Measurements from ENCODE around the gene RNF212.

Gene RNF212

DNA sequence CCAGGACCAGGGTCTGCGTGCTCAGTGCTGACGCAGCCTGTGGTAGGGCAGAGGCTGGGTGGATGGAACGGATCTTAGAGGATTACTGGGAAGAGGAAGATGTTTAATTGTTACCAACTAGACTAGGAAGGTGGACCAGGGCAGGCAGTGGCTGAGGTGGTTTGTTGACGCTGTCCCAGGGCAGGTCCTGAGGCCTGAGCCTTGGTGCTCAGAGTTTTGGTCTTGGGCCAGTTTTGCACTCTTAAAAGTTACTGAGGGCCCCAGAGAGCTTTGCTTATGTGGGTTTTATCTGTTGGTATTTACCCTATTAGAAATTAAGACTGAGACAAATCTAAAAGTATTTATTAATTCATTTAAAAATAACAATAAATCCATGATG, 20.4 kb downstream of the RNF212 start:
- ChIA-PET CTCF (no interaction called here), POLR2A (ENCODE audit: low non-redundant PET) (no interaction called here)
- H3K27ac ChIP-seq = no peak overlapping the region
- TF ChIP-seq, protein P1, sequence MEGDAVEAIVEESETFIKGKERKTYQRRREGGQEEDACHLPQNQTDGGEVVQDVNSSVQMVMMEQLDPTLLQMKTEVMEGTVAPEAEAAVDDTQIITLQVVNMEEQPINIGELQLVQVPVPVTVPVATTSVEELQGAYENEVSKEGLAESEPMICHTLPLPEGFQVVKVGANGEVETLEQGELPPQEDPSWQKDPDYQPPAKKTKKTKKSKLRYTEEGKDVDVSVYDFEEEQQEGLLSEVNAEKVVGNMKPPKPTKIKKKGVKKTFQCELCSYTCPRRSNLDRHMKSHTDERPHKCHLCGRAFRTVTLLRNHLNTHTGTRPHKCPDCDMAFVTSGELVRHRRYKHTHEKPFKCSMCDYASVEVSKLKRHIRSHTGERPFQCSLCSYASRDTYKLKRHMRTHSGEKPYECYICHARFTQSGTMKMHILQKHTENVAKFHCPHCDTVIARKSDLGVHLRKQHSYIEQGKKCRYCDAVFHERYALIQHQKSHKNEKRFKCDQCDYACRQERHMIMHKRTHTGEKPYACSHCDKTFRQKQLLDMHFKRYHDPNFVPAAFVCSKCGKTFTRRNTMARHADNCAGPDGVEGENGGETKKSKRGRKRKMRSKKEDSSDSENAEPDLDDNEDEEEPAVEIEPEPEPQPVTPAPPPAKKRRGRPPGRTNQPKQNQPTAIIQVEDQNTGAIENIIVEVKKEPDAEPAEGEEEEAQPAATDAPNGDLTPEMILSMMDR (conservative IDR thresholded peaks at IDR 0.05; ENCODE audit: low read depth) = no peak
- no peak for DNase-seq (ENCODE audit: low spot score)

DNA sequence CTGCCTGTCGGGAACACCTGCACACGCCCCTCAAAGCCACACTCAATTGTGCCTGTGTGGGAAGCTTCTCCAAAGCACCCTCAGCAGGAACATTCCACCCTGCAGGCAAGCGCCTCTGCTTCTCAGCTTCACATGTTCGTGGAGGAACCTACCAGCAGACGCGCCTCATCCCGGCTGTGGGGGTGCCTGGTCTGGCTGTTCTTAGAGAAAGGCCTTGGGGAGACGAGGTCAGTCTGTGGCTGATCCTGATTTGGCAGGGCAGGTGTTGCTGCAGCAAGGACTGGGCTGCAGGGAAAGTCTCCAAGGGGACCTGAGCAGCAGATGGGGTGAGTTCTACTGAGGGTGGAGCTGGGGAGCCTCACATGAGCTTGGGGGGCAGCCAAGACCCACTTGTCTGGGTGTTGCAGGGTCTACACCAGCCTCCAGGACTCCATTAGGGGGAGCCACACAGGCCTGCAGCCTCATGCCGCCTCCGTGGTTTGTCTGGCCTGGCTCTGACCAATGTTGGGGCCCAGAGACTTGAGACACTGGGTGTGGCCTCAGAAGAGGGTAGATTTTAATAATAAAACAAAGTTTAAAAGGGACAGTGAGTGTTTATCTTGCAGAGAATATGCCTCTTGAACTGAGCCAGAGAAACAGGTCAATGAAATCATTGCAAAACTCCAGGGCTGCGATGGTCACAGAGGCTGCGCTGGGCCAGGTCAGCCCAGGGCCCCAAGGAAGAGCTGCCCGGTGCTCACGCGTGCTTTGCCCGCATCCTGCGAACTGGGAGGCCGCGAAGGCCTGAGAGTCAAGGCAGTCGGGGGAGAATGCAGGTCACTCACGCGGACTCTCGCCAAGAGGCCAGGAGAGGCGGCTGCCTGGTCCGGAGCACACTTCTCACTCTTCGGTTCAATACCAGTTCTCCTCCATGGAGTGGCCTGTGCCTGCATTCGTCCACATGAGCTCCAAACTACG, 21.1 kb downstream of the RNF212 start:
- TF ChIP-seq, protein P1 (conservative IDR thresholded peaks at IDR 0.05; ENCODE audit: low read depth) = no peak
- ChIA-PET POLR2A (ENCODE audit: low non-redundant PET) (no interaction called here), CTCF (no interaction called here)
- H3K27ac ChIP-seq = peak overlapping the region; percentile 5; the same call in 1 of the 2 replicates
- no peak for DNase-seq (ENCODE audit: low spot score)

DNA sequence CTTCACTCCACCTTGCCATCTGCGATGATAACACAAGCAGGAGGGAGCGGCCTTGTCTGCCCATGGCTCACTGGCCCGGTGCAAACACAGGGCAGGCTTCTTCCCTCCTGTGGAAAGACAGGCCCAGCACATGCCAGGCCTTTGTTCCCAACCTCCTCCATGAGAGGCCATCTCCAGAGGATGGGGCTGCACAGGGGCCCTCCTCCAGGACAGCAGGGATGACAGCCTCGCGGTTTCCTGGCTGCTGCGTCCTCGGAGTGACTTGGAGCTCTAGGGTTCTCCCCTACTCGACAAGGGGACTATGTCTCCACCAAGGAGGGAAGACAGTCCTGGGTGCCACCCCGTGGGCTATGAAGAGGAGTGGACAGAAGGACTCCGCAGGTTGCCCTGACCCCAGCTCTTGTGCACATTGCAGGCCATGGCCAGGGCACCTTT, 21.8 kb downstream of the RNF212 start:
- POLR2A ChIA-PET (ENCODE audit: low non-redundant PET) = no interaction called here
- H3K27ac ChIP-seq = peak overlapping the region; percentile 5; the same call in 1 of the 2 replicates
- TF ChIP-seq, protein P1 (conservative IDR thresholded peaks at IDR 0.05; ENCODE audit: low read depth) = no peak
- CTCF ChIA-PET = no interaction called here
- no peak for DNase-seq (ENCODE audit: low spot score)

DNA sequence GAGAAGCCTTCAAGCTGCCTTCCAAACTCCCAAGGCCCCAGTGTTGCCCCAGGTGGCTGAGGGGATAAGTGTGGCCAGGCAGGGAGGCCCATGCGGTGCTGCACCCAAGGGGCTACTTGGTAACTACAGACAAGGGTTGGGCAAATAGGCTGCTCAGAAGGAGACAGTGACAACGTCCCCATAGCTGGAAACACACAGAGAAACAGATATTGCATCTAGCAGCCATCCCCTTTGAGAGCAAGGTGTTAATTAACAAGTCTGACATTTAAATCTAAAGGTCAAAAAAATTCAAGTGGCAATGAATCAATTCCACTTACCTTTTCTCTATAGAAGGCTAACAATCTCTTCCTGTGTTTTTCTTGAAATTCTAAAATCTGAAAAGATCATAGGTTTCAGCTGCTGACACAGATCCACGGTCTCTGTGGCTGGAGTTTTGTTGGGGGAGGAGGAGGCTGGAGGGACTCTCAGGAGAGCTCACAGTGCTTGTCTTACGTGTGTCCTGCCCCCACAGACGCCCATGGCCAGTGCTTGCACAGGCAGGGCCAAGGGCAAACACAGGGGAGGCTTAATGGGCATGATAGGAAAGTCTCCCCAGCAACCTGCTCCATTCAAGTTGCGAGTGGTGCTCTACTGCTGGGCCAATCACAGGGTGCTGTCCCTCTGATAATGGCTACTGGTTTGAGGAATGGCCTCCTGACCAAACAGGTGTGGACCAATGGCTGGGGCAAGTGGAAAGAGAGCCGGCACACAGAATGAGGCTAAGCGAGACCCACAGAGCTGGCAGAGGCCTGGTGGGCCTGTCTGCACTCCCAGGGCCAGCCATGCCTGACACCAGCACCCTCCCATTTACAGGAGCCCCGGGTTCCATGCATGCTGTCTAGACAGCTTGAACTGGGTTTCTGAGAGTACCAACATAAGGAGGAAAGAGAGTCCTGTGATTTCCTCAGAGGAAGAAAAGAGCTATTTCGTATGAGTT, 22.6 kb downstream of the RNF212 start:
- POLR2A ChIA-PET (ENCODE audit: low non-redundant PET) = no interaction called here
- TF ChIP-seq, protein P1 (conservative IDR thresholded peaks at IDR 0.05; ENCODE audit: low read depth) = no peak
- no peak for DNase-seq (ENCODE audit: low spot score)
- CTCF ChIA-PET = no interaction called here
- no peak overlapping the region for H3K27ac ChIP-seq

DNA sequence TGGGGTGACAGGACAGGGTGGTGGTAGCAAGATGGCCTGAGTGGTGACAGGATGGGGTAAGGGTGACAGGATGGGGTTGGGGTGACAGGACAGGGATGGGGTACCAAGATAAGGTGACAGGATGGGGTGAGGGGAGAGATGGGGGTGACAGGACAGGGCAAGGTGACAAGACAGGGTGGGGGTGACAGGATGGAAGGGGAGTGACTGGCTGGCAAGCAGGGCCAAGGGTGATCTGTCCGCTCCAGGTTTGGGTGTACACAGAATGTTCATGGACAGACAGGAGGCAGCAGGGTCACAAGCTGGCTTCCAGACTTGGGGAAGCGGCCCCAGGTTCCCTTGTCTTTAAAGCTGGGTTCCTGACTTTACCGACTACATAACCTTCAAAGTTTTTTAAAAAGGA, 23.3 kb downstream of the RNF212 start:
- no peak for DNase-seq (ENCODE audit: low spot score)
- ChIA-PET CTCF (no interaction called here), POLR2A (ENCODE audit: low non-redundant PET) (no interaction called here)
- no peak overlapping the region for H3K27ac ChIP-seq
- TF ChIP-seq, protein P1 (conservative IDR thresholded peaks at IDR 0.05; ENCODE audit: low read depth) = no peak

DNA sequence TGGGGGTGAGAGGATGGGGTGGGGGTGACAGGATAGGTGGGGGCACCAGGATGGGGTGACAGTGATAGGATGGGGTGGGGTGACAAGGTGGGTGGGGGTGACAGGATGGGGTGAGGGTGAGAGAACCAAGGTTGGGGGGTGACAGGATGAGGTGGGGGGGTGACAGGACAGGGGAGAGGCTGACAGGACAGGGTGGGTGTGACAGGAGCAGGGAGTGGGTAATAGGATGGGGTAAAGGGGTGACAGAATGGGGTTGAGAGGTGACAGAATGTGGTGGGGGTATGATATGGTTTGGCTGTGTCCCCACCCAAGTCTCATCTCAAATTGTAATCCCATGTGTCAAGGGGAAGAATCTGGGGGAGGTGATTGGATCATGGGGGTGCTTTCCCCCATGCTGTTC, 26.0 kb downstream of the RNF212 start:
- TF ChIP-seq, protein P1 (conservative IDR thresholded peaks at IDR 0.05; ENCODE audit: low read depth) = no peak
- ChIA-PET CTCF (no interaction called here), POLR2A (ENCODE audit: low non-redundant PET) (no interaction called here)

More for the DNA sequence above, 26.0 kb downstream of the RNF212 start:
- no peak overlapping the region for H3K27ac ChIP-seq
- DNase-seq (ENCODE audit: low spot score) = no peak
